HEK293 (cell line): Measurements from ENCODE around the gene ABCA3.

Experiments
- CTCF ChIA-PET: fragments of 350-600 bp; formaldehyde crosslinking; extraction: SDS; loops from one replicate; lab custom pipeline; 2021; ENCODE audit warnings: antibody characterized with exemption; lab: Yijun Ruan, JAX
- POLR2A ChIA-PET: fragments of 300-600 bp; formaldehyde crosslinking; extraction: SDS; loops from one replicate; lab custom pipeline; 2020; ENCODE audit warnings: antibody characterized with exemption, inconsistent platforms; lab: Yijun Ruan, JAX
- H3K27ac ChIP-seq: fragments of 200-500 bp; sonication (Bioruptor generic); 2 replicates; pipeline ENCODE4 v1.5.1; 2014; ENCODE audit warnings: low read depth, low read length, control low read depth, inconsistent platforms; ENCODE audit errors: extremely low read depth
- H3K36me3 ChIP-seq, 2 experiments: fragments of 200-500 bp in 1 of 2; sonication (Bioruptor generic) in 1 of 2; 1 replicate in 1 of 2; 2 replicates in 1 of 2; pipeline ENCODE4 v1.5.1; 2014 to 2017; ENCODE audit warnings: inconsistent platforms in 2 of 2, low read length in 2 of 2; ENCODE audit not compliant: control insufficient read depth in 2 of 2, insufficient read depth in 1 of 2
- H3K4me1 ChIP-seq: fragments of 200-500 bp; sonication (Bioruptor generic); 2 replicates; pipeline ENCODE4 v1.5.1; 2014; ENCODE audit warnings: mild to moderate bottlenecking, low read length, inconsistent platforms; ENCODE audit not compliant: control insufficient read depth, insufficient read depth
- H3K4me3 ChIP-seq: 2 replicates; pipeline ENCODE4 v1.5.1; 2011; ENCODE audit warnings: low read depth, mild to moderate bottlenecking, control low read depth, low read length, moderate library complexity
- H3K9me3 ChIP-seq: fragments of 200-500 bp; sonication (Bioruptor generic); 2 replicates; pipeline ENCODE4 v1.5.1; 2014; ENCODE audit warnings: low read depth, low read length, inconsistent platforms; ENCODE audit not compliant: control insufficient read depth, insufficient read depth
- CTCF ChIP-seq: fragments of 450-650 bp; formaldehyde crosslinking; IDR thresholded peaks from 2 replicates; pipeline ENCODE4 v1.5.1; 2016; ENCODE audit warnings: missing biosample characterization, missing genetic modification characterization
- GFI1B ChIP-seq: fragments of 450-650 bp; formaldehyde crosslinking; IDR thresholded peaks from 2 replicates; pipeline ENCODE4 v1.5.1; 2016; ENCODE audit warnings: missing biosample characterization, missing genetic modification characterization
- GLI2 ChIP-seq: fragments of 450-650 bp; formaldehyde crosslinking; IDR thresholded peaks from 2 replicates; pipeline ENCODE4; 2017; ENCODE audit warnings: missing biosample characterization, missing genetic modification characterization, low read depth, borderline replicate concordance
- KLF1 ChIP-seq: fragments of 450-650 bp; formaldehyde crosslinking; IDR thresholded peaks from 2 replicates; pipeline ENCODE4 v1.5.1; 2016; ENCODE audit warnings: missing biosample characterization, missing genetic modification characterization
- PRDM2 ChIP-seq: fragments of 450-650 bp; formaldehyde crosslinking; IDR thresholded peaks from 2 replicates; pipeline ENCODE4 v1.5.1; 2016; ENCODE audit warnings: missing biosample characterization, missing genetic modification characterization, borderline replicate concordance
- SP3 ChIP-seq: fragments of 450-650 bp; formaldehyde crosslinking; IDR thresholded peaks from 2 replicates; pipeline ENCODE4 v1.5.1; 2016; ENCODE audit warnings: missing biosample characterization, missing genetic modification characterization
- ZBTB17 ChIP-seq: fragments of 450-650 bp; formaldehyde crosslinking; IDR thresholded peaks from 2 replicates; pipeline ENCODE4 v1.5.1; 2016; ENCODE audit warnings: missing biosample characterization, missing genetic modification characterization
- ZBTB6 ChIP-seq: fragments of 450-650 bp; formaldehyde crosslinking; IDR thresholded peaks from 2 replicates; pipeline ENCODE4 v1.5.1; 2017; ENCODE audit warnings: missing biosample characterization, missing genetic modification characterization
- ZBTB7A ChIP-seq: fragments of 450-650 bp; formaldehyde crosslinking; IDR thresholded peaks from 2 replicates; pipeline ENCODE4 v1.5.1; 2016; ENCODE audit warnings: low read depth, missing biosample characterization, missing genetic modification characterization
- ZNF155 ChIP-seq: fragments of 450-650 bp; formaldehyde crosslinking; IDR thresholded peaks from 2 replicates; pipeline ENCODE4 v1.5.1; 2016; ENCODE audit warnings: missing biosample characterization, missing genetic modification characterization
- ZNF169 ChIP-seq: fragments of 450-650 bp; formaldehyde crosslinking; IDR thresholded peaks from 2 replicates; pipeline ENCODE4 v1.5.1; 2016; ENCODE audit warnings: missing biosample characterization, missing genetic modification characterization
- ZNF24 ChIP-seq: fragments of 450-650 bp; formaldehyde crosslinking; IDR thresholded peaks from 2 replicates; pipeline ENCODE4 v1.5.1; 2016; ENCODE audit warnings: missing biosample characterization, missing genetic modification characterization
- ZNF26 ChIP-seq: fragments of 450-650 bp; formaldehyde crosslinking; IDR thresholded peaks from 2 replicates; pipeline ENCODE4 v1.5.1; 2016; ENCODE audit warnings: missing biosample characterization, missing genetic modification characterization
- ZNF292 ChIP-seq: fragments of 450-650 bp; formaldehyde crosslinking; IDR thresholded peaks from 2 replicates; pipeline ENCODE4 v1.5.1; 2016; ENCODE audit warnings: low read depth, missing biosample characterization, missing genetic modification characterization, borderline replicate concordance
- ZNF341 ChIP-seq: fragments of 450-650 bp; formaldehyde crosslinking; IDR thresholded peaks from 2 replicates; pipeline ENCODE4; 2016; ENCODE audit warnings: low read depth, missing biosample characterization, missing genetic modification characterization
- ZNF354C ChIP-seq: fragments of 450-650 bp; formaldehyde crosslinking; IDR thresholded peaks from 2 replicates; pipeline ENCODE4 v1.5.1; 2016; ENCODE audit warnings: missing biosample characterization, missing genetic modification characterization, low read depth, borderline replicate concordance
- ZNF449 ChIP-seq: fragments of 450-650 bp; formaldehyde crosslinking; IDR thresholded peaks from 2 replicates; pipeline ENCODE4 v1.5.1; 2017; ENCODE audit warnings: missing biosample characterization, mild to moderate bottlenecking, missing genetic modification characterization, moderate library complexity
- ZNF548 ChIP-seq: fragments of 450-650 bp; formaldehyde crosslinking; IDR thresholded peaks from 2 replicates; pipeline ENCODE4 v1.5.1; 2016; ENCODE audit warnings: missing biosample characterization, missing genetic modification characterization
- ZNF555 ChIP-seq: fragments of 450-650 bp; formaldehyde crosslinking; conservative IDR thresholded peaks from 2 replicates; pipeline ENCODE4 v1.5.1; 2017; ENCODE audit warnings: missing biosample characterization, mild to moderate bottlenecking, missing genetic modification characterization, inconsistent platforms
- ZNF561 ChIP-seq: fragments of 450-650 bp; IDR thresholded peaks from 2 replicates; pipeline ENCODE4 v1.5.1; 2018; ENCODE audit warnings: missing biosample characterization, missing genetic modification characterization, borderline replicate concordance
- ZNF623 ChIP-seq: fragments of 450-650 bp; formaldehyde crosslinking; IDR thresholded peaks from 2 replicates; pipeline ENCODE4 v1.5.1; 2016; ENCODE audit warnings: missing biosample characterization, missing genetic modification characterization
- ZNF701 ChIP-seq: fragments of 450-650 bp; formaldehyde crosslinking; IDR thresholded peaks from 2 replicates; pipeline ENCODE4 v1.5.1; 2016; ENCODE audit warnings: missing biosample characterization, missing genetic modification characterization
- ZNF776 ChIP-seq: fragments of 450-650 bp; formaldehyde crosslinking; IDR thresholded peaks from 2 replicates; pipeline ENCODE4 v1.5.0; 2017; ENCODE audit warnings: missing biosample characterization, missing genetic modification characterization, borderline replicate concordance
- ZSCAN23 ChIP-seq: fragments of 450-650 bp; formaldehyde crosslinking; IDR thresholded peaks from 2 replicates; pipeline ENCODE4 v1.5.1; 2016; ENCODE audit warnings: missing biosample characterization, missing genetic modification characterization

The ABCA3 gene

GRCh38 chr16:2329532-2329931, 11.0 kb downstream of the ABCA3 start:
- Histone ChIP-seq H3K4me1 (no peaks in the 10 kb centered on the region), H3K36me3 (peaks cover 0 to 23% of the 10 kb centered on the region in 2 experiments; a peak in 1 of 3 replicates), H3K4me3 (no peak overlapping the region), H3K27ac (no peak overlapping the region), H3K9me3 (no peaks in the 10 kb centered on the region)
- CTCF ChIA-PET = no interaction called here
- TF ChIP-seq ZNF341 (no peak), CTCF (no peak), ZBTB7A (tag by site-specific recombination) (no peak), ZNF169 (no peak), GFI1B (no peak), ZNF292 (tag by site-specific recombination) (no peak), ZNF548 (no peak), ZNF26 (no peak), ZNF555 (tag by site-specific recombination) (no peak), ZNF155 (tag by site-specific recombination) (no peak), ZNF561 (no peak), KLF1 (tag by site-specific recombination) (no peak), ZNF776 (tag by site-specific recombination) (no peak), ZNF623 (tag by site-specific recombination) (no peak), GLI2 (no peak), ZNF449 (tag by site-specific recombination) (no peak), ZSCAN23 (no peak), SP3 (tag by site-specific recombination) (no peak), ZNF24 (tag by site-specific recombination) (no peak)
- POLR2A ChIA-PET = interaction anchor here (0.6 kb wide), 1 partner anchor 155 kb away, joined by 6 read pairs; no protein-coding TSS in a partner anchor

- POLR2A ChIA-PET = no interaction called here
- CTCF ChIA-PET = interaction anchor here (1.0 kb wide), 1 partner anchor 12 kb away, joined by 3 read pairs; the partner anchor contains the start of gene ABCA3
- no peaks in the 10 kb centered on the region for H3K9me3 ChIP-seq
- no peak for TF ChIP-seq ZNF354C (tag by site-specific recombination)
- no peak for TF ChIP-seq ZBTB17
- TF ChIP-seq ZBTB6 (tag by site-specific recombination) = no peak
- no peak for TF ChIP-seq PRDM2 (tag by site-specific recombination)
- TF ChIP-seq ZNF701 (tag by site-specific recombination) = no peak
- TF ChIP-seq, all 188 proteins: peak for 0
- Histone ChIP-seq H3K4me3 (no peak overlapping the region), H3K4me1 (no peaks in the 10 kb centered on the region), H3K36me3 (peaks cover 0 to 32% of the 10 kb centered on the region in 2 experiments; a peak in 1 of 3 replicates), H3K27ac (no peak overlapping the region)
These were observed 12.1 kb downstream of the ABCA3 start for GRCh38 chr16:2328428-2328827.
